HG03066 (cell line): ENCODE data around the gene FAM170B.

Experiments
- ATAC-seq: cut with Tn5 transposase; IDR thresholded peaks from one replicate; pipeline ENCODE4 v1.9.1; 2021; ENCODE audit warnings: low read depth; ENCODE audit not compliant: unreplicated experiment

The FAM170B gene

GRCh38 chr10:49153971-49154370, 20.1 kb upstream of the FAM170B start:
- no peak for ATAC-seq

GRCh38 chr10:49153115-49153514, 19.3 kb upstream of the FAM170B start:
- ATAC-seq = no peak

- ATAC-seq = no peak
These were observed 18.8 kb upstream of the FAM170B start for GRCh38 chr10:49152663-49153062.

GRCh38 chr10:49152037-49152436, 18.2 kb upstream of the FAM170B start:
- no peak for ATAC-seq

GRCh38 chr10:49151481-49151880, 17.7 kb upstream of the FAM170B start:
- ATAC-seq = no peak

GRCh38 chr10:49151025-49151445, 17.2 kb upstream of the FAM170B start:
- ATAC-seq = no peak

GRCh38 chr10:49150426-49150825, 16.6 kb upstream of the FAM170B start:
- no peak for ATAC-seq

- ATAC-seq = no peak
These were observed 16.1 kb upstream of the FAM170B start for GRCh38 chr10:49149881-49150280.

GRCh38 chr10:49144058-49144720, 10.4 kb upstream of the FAM170B start:
- ATAC-seq = no peak

- no peak for ATAC-seq
These were observed 9.4 kb upstream of the FAM170B start for GRCh38 chr10:49143249-49143648.

- no peak for ATAC-seq
These were observed 7.9 kb upstream of the FAM170B start for GRCh38 chr10:49141541-49142332.

- no peak for ATAC-seq
These were observed 6.7 kb upstream of the FAM170B start for GRCh38 chr10:49140304-49141177.

- no peak for ATAC-seq
These were observed 6.0 kb upstream of the FAM170B start for GRCh38 chr10:49139846-49140195.

- ATAC-seq = no peak
These were observed 5.4 kb upstream of the FAM170B start for GRCh38 chr10:49139028-49139845.

- no peak for ATAC-seq
These were observed 4.6 kb upstream of the FAM170B start for GRCh38 chr10:49138361-49138891.

GRCh38 chr10:49136525-49136924, 2.7 kb upstream of the FAM170B start:
- no peak for ATAC-seq

GRCh38 chr10:49135575-49136313, 1.9 kb upstream of the FAM170B start:
- no peak for ATAC-seq

GRCh38 chr10:49134327-49134726, 506 bp upstream of the FAM170B start:
- no peak for ATAC-seq

GRCh38 chr10:49132362-49132737, 1.5 kb downstream of the FAM170B start:
- no peak for ATAC-seq
